Measurements from ENCODE around the gene CROCC2.

The CROCC2 gene

DNA sequence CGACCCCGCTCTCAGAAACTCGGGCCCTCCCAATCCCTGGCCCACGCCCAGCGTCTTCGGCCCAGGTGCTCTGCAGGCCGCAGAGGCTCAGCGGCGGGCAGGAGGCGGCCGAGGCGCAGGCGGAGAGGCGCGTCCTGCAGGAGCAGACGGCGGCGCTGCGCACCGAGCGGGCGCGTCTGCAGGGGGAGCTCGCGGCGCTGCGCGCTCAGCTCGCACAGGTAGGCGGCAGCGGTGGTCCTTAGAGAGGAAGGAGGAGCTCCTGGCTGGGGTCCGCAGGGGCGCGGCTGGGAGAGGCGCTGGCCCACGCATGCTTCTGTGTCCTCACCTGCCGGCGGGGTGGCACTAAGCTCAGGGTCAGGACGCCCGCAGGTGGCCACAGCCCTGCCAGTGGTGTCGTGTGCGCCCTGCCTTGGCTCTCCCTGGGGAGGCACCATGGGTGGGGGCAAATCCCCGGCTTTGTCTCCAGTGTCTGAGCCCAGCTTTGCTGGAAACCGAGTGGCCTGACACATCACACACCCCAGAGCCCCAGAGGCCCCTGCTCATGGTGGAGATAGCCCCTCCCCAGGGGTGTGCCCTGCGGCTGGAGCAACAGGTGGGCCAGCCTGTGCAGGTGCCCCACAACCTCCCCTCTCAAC lies 77.3 kb downstream of the CROCC2 start:
- DNase-seq (ENCODE audit: low spot score) = peak; percentile 81
- in situ Hi-C loops (cut with MboI; ENCODE audit: low sequenced_read_pairs, unreplicated experiment) = no loop called here
- TF ChIP-seq, protein P1, sequence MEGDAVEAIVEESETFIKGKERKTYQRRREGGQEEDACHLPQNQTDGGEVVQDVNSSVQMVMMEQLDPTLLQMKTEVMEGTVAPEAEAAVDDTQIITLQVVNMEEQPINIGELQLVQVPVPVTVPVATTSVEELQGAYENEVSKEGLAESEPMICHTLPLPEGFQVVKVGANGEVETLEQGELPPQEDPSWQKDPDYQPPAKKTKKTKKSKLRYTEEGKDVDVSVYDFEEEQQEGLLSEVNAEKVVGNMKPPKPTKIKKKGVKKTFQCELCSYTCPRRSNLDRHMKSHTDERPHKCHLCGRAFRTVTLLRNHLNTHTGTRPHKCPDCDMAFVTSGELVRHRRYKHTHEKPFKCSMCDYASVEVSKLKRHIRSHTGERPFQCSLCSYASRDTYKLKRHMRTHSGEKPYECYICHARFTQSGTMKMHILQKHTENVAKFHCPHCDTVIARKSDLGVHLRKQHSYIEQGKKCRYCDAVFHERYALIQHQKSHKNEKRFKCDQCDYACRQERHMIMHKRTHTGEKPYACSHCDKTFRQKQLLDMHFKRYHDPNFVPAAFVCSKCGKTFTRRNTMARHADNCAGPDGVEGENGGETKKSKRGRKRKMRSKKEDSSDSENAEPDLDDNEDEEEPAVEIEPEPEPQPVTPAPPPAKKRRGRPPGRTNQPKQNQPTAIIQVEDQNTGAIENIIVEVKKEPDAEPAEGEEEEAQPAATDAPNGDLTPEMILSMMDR (IDR thresholded peaks at IDR 0.05; ENCODE audit: borderline replicate concordance, control extremely low read depth, extremely low read depth, insufficient read depth, missing control alignments) = peak; percentile 72

- no peak for DNase-seq (ENCODE audit: low spot score)
- TF ChIP-seq, protein P1 (IDR thresholded peaks at IDR 0.05; ENCODE audit: borderline replicate concordance, control extremely low read depth, extremely low read depth, insufficient read depth, missing control alignments) = no peak
- in situ Hi-C loops (cut with MboI; ENCODE audit: low sequenced_read_pairs, unreplicated experiment) = no loop called here
Measured at GRCh38 chr2:240983996-240984498, 77.9 kb downstream of the CROCC2 start.

- TF ChIP-seq, protein P1 (IDR thresholded peaks at IDR 0.05; ENCODE audit: borderline replicate concordance, control extremely low read depth, extremely low read depth, insufficient read depth, missing control alignments) = no peak
- in situ Hi-C loops (cut with MboI; ENCODE audit: low sequenced_read_pairs, unreplicated experiment) = no loop called here
- DNase-seq (ENCODE audit: low spot score) = no peak
Measured at GRCh38 chr2:240985881-240986786, 80.0 kb downstream of the CROCC2 start.

- DNase-seq (ENCODE audit: low spot score) = no peak
- in situ Hi-C loops (cut with MboI; ENCODE audit: low sequenced_read_pairs, unreplicated experiment) = no loop called here
- TF ChIP-seq, protein P1 (IDR thresholded peaks at IDR 0.05; ENCODE audit: borderline replicate concordance, control extremely low read depth, extremely low read depth, insufficient read depth, missing control alignments) = no peak
Measured at GRCh38 chr2:240986787-240987411, 80.8 kb downstream of the CROCC2 start.

- in situ Hi-C loops (cut with MboI; ENCODE audit: low sequenced_read_pairs, unreplicated experiment) = no loop called here
- TF ChIP-seq, protein P1 (IDR thresholded peaks at IDR 0.05; ENCODE audit: borderline replicate concordance, control extremely low read depth, extremely low read depth, insufficient read depth, missing control alignments) = no peak
- DNase-seq (ENCODE audit: low spot score) = no peak
Measured at GRCh38 chr2:240987588-240987987, 81.5 kb downstream of the CROCC2 start.

DNA sequence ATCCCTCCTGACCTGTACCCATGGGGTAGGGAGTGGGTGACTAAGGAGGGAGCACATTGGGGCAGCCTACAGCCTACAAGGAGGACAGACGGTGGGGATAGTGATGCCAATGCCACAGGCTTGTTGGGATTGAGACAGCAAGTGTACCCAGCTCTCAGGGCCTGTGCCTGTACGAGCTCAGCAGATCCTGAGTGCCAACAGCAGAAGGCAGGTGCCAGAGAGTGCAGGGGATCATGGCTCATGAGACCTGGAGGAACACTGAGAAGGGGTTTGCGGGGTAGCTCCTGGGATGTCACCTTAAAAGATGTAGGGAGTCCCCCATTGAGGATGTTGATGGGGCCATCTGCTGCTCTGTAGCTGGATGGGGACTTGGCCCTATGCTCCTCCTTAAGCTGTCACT lies 82.0 kb downstream of the CROCC2 start:
- TF ChIP-seq, protein P1 (IDR thresholded peaks at IDR 0.05; ENCODE audit: borderline replicate concordance, control extremely low read depth, extremely low read depth, insufficient read depth, missing control alignments) = no peak
- in situ Hi-C loops (cut with MboI; ENCODE audit: low sequenced_read_pairs, unreplicated experiment) = no loop called here
- no peak for DNase-seq (ENCODE audit: low spot score)
